K562 (cell line): ENCODE measurements around the gene SIM2. TPM values are rescaled to one million over a fixed set of nuclear protein-coding genes. Genes with fewer than 3 reads are reported as not detected.

Experiments used
- ATAC-seq: fragments of 200-7000 bp; cut with Tn5 transposase; 3 replicates; pipeline ENCODE4 v1.9.1; 2020; ENCODE audit warnings: moderate library complexity
- BruUV-seq: library from RNA; stranded (reverse); fragments of 400-500 nt; replicated peaks from 2 replicates; lab custom pipeline; 2021; lab: Mats Ljungman, UMichigan
- CTCF ChIA-PET: fragments of 300-600 bp; formaldehyde crosslinking; extraction: SDS; loops from one replicate; lab custom pipeline; 2021; ENCODE audit warnings: low intra/inter-chr PET ratio; lab: Yijun Ruan, JAX
- POLR2A ChIA-PET: fragments of 300-600, 350-650 bp; sonication (Branson Sonifier 250); formaldehyde crosslinking; extraction: SDS; loops from one replicate; lab custom pipeline; 2021; ENCODE audit warnings: antibody characterized with exemption, inconsistent platforms; lab: Yijun Ruan, JAX
- DNase-seq, 4 experiments: peaks; one replicate each; pipeline versions ENCODE4 v3.0.0 to v3.0.0-alpha.2; 2011 to 2018; ENCODE audit warnings: low spot score in 3 of 4, mixed read lengths in 3 of 4; ENCODE audit errors: extremely low read depth in 1 of 4
- FAIRE-seq: peaks from 2 replicates; lab custom pipeline; 2011; peaks lifted over from hg19 to GRCh38; lab: Jason Lieb, UNC
- H2AFZ ChIP-seq: 2 replicates; pipeline ENCODE4 v1.6.0; 2011; ENCODE audit warnings: low read depth, low read length, control low read depth, inconsistent platforms
- H3K27ac ChIP-seq: fragments of 200-600 bp; 3 replicates; pipeline ENCODE4 v1.8.0; 2011; ENCODE audit warnings: low read depth, mild to moderate bottlenecking, control low read depth, inconsistent platforms, low read length, moderate library complexity, mixed read lengths; ENCODE audit errors: extremely low read depth
- H3K27me3 ChIP-seq, 2 experiments: fragments of 300-600 bp in 1 of 2; 2 replicates in 1 of 2; 3 replicates in 1 of 2; pipeline versions ENCODE4 v1.6.0 to v1.8.0; 2011; ENCODE audit warnings: inconsistent platforms in 2 of 2, low read length in 2 of 2, mild to moderate bottlenecking in 1 of 2, mixed read lengths in 1 of 2, moderate library complexity in 1 of 2; ENCODE audit not compliant: control insufficient read depth in 2 of 2, insufficient read depth in 2 of 2
- H3K36me3 ChIP-seq: fragments of 300-600 bp; 3 replicates; pipeline ENCODE4 v1.8.0; 2011; ENCODE audit warnings: mild to moderate bottlenecking, low read length, inconsistent platforms; ENCODE audit not compliant: control insufficient read depth, insufficient read depth
- H3K4me1 ChIP-seq, 2 experiments: fragments of 200-600 bp in 1 of 2; replicated peaks in 1 of 2; 2 replicates in 1 of 2; 3 replicates in 1 of 2; pipeline versions ENCODE4 v1.5.1 to v1.8.0; 2011; ENCODE audit warnings: inconsistent platforms in 2 of 2, low read length in 2 of 2, mild to moderate bottlenecking in 1 of 2, mixed read lengths in 1 of 2, moderate library complexity in 1 of 2; ENCODE audit not compliant: control insufficient read depth in 2 of 2, insufficient read depth in 2 of 2
- H3K4me2 ChIP-seq: 2 replicates; pipeline ENCODE4 v1.6.1; 2011; ENCODE audit warnings: low read length, control low read depth, inconsistent platforms, mixed read lengths; ENCODE audit not compliant: insufficient read depth
- H3K4me3 ChIP-seq: fragments of 200-600 bp; sonication (generic), shearing (Covaris generic); 2 replicates; pipeline ENCODE4 v1.5.1; 2016; ENCODE audit warnings: control low read depth, inconsistent platforms
- H3K79me2 ChIP-seq: fragments of 200-600 bp; 3 replicates; pipeline ENCODE4 v1.8.0; 2011; ENCODE audit warnings: low read length, inconsistent platforms; ENCODE audit not compliant: control insufficient read depth, insufficient read depth
- H3K9ac ChIP-seq, 2 experiments: 2 replicates each; pipeline versions ENCODE4 v1.6.0 to v1.6.1; 2011; ENCODE audit warnings: low read depth in 2 of 2, low read length in 2 of 2, control low read depth in 1 of 2, inconsistent platforms in 1 of 2, mild to moderate bottlenecking in 1 of 2, mixed read lengths in 1 of 2; ENCODE audit not compliant: insufficient read depth in 1 of 2
- H3K9me1 ChIP-seq: one replicate; pipeline ENCODE4 v1.6.0; 2011; ENCODE audit warnings: inconsistent platforms, mild to moderate bottlenecking, low read length, moderate library complexity; ENCODE audit not compliant: control insufficient read depth, insufficient read depth
- H3K9me3 ChIP-seq: replicated peaks from 2 replicates; pipeline ENCODE4 v1.5.1; 2011; ENCODE audit warnings: low read depth, low read length, inconsistent platforms; ENCODE audit not compliant: control insufficient read depth, insufficient read depth
- H4K20me1 ChIP-seq: replicated peaks from 2 replicates; pipeline ENCODE4 v1.6.1; 2011; ENCODE audit warnings: low read length, inconsistent platforms, mixed read lengths; ENCODE audit not compliant: control insufficient read depth, insufficient read depth
- ASH1L ChIP-seq: fragments of 450-650 bp; IDR thresholded peaks from 2 replicates; pipeline ENCODE4 v1.6.1; 2018; ENCODE audit warnings: borderline replicate concordance, mild to moderate bottlenecking, low read depth; ENCODE audit not compliant: partially characterized antibody
- CEBPB ChIP-seq: fragments of 450-650 bp; IDR thresholded peaks from 2 replicates; pipeline ENCODE4 v1.6.1; 2016; ENCODE audit warnings: missing genetic modification characterization, missing compliant biosample characterization
- EZH2 ChIP-seq: IDR thresholded peaks from 2 replicates; pipeline ENCODE4 v1.6.1; 2012; ENCODE audit warnings: low read depth, mild to moderate bottlenecking, inconsistent platforms, low read length, borderline replicate concordance
- HLTF ChIP-seq: fragments of 450-650 bp; IDR thresholded peaks from 2 replicates; pipeline ENCODE4 v1.6.1; 2016
- MCM5 ChIP-seq: fragments of 450-650 bp; IDR thresholded peaks from 2 replicates; pipeline ENCODE4 v1.6.1; 2016; ENCODE audit warnings: low read depth
- MLLT1 ChIP-seq, 2 experiments: fragments of 450-650 bp; IDR thresholded peaks; 2 replicates each; pipeline ENCODE4 v1.6.1; 2016
- PATZ1 ChIP-seq: fragments of 250-450 bp; sonication (Bioruptor Pico); IDR thresholded peaks from 2 replicates; pipeline ENCODE4 v1.5.0; 2020; ENCODE audit warnings: mild to moderate bottlenecking, borderline replicate concordance
- ZBTB2 ChIP-seq: fragments of 450-650 bp; IDR thresholded peaks from 2 replicates; pipeline ENCODE4 v1.6.1; 2016; ENCODE audit warnings: antibody characterized with exemption
- WGBS: fragments of 100-300 bp; shearing (Covaris generic); methylation state at CpG from one replicate; pipeline ENCODE4 v1.1.6; 2016; ENCODE audit warnings: low coverage, mixed read lengths; ENCODE audit not compliant: insufficient coverage; ENCODE audit errors: missing lambda C conversion rate; 5-methylcytosine and 5-hydroxymethylcytosine counted together
- in situ Hi-C: fragments of 300-500 bp; cut with MboI; formaldehyde crosslinking; loops from 4 replicates; pipeline ENCODE4 v1.15.0; 2018; ENCODE audit warnings: inconsistent platforms, mixed read lengths
- intact Hi-C: fragments of 100-400 bp; cut with micrococcal nuclease; formaldehyde crosslinking; loops from 2 replicates; pipeline ENCODE4 v1.14.2; 2022
- polyA plus RNA-seq, 8 experiments: library from polyadenylated mRNA; depleted of rRNA in 4 of 8; stranded (reverse) in 5 of 8; unstranded in 3 of 8; fragments of >200 nt; fragmentation: Nextera tagmentation in 2 of 8; fragmentation: Illumina TruSeq in 1 of 8; extraction: Ambion mirVana in 2 of 8; extraction: Trizol in 1 of 8; gene quantifications; 2 replicates each; pipeline versions ENCODE4 v1.2.1 to v1.2.3, GENCODE V29; 2011 to 2014; ENCODE audit warnings: inconsistent platforms in 1 of 8, missing spikeins in 1 of 8
- total RNA-seq, 7 experiments: library from RNA; depleted of rRNA in 6 of 7; stranded (reverse); fragments of >200 nt in 6 of 7; fragmentation: Illumina TruSeq in 2 of 7; extraction: Trizol in 2 of 7; gene quantifications; 2 replicates each; pipeline versions ENCODE4 v1.2.1 to v1.2.3, GENCODE V29; 2011 to 2021; ENCODE audit warnings: low replicate concordance in 1 of 7

SIM2 gene
- total and polyA plus RNA-seq, 9 of the 15 experiments (the other 6 are each of a cell fraction or from before 2014, with no cell fraction given) = 0.07 to 0.11 (median 0.08) TPM; not detected in 6

GRCh38 chr21:36692114-36692834 is 6.6 kb upstream of the SIM2 start (continued):
- TF ChIP-seq PATZ1 (no peak), CEBPB (tag) (0 out of 2 replicates have a peak, but pooled peaks have one; percentile 19)

- no peak overlapping the region for H3K4me2 ChIP-seq
- 36% methylated on average over 43 of the region's 57 CpGs for WGBS
- no peak for TF ChIP-seq MCM5
- no peak for TF ChIP-seq ZBTB2
- TF ChIP-seq HLTF = no peak
- TF ChIP-seq EZH2 = no peak
- TF ChIP-seq MLLT1 (IDR thresholded peaks at IDR 0.05) = no peak
- TF ChIP-seq ASH1L = no peak
- TF ChIP-seq, all 486 proteins: peak for 0
- FAIRE-seq (no peak), ATAC-seq (no peak), DNase-seq (no peak)
- H3K4me1 ChIP-seq = peaks cover 0 to 13% of the 10 kb centered on the region in 2 experiments; a peak in 1 of 5 replicates
- H4K20me1 ChIP-seq = 0 out of 2 replicates have a peak, but pooled peaks cover 2% of the 10 kb centered on the region
- H3K36me3 ChIP-seq = no peaks in the 10 kb centered on the region
- no peak overlapping the region for H3K4me3 ChIP-seq
- in situ Hi-C loops = no loop called here
- no peak overlapping the region for H2AFZ ChIP-seq
- intact Hi-C loops = no loop called here
- POLR2A ChIA-PET = interaction anchor here (0.5 to 1.1 kb wide), 4 partner anchors 10 to 271 kb away, joined by 3 read pairs; no protein-coding TSS in a partner anchor
- no peak overlapping the region for H3K9ac ChIP-seq
- H3K9me1 ChIP-seq = no peaks in the 10 kb centered on the region
- no TSS peak for BruUV-seq
- H3K27ac ChIP-seq = no peak overlapping the region
- CTCF ChIA-PET = no interaction called here
- no peaks in the 10 kb centered on the region for H3K79me2 ChIP-seq
- peaks cover 74 to 76% of the 10 kb centered on the region in 2 experiments for H3K27me3 ChIP-seq
- peaks cover 5% of the 10 kb centered on the region for H3K9me3 ChIP-seq
Measured at GRCh38 chr21:36692835-36693488, 6.0 kb upstream of the SIM2 start.
